GM23338 (cell line): Measurements from ENCODE around the gene SEZ6L.

Experiments used
- CREB1 ChIP-seq: fragments of 250-450 bp; sonication (Bioruptor Pico); IDR thresholded peaks from 2 replicates; pipeline ENCODE4 v1.5.0; 2020; ENCODE audit warnings: low read depth, mild to moderate bottlenecking, moderate library complexity
- ETS1 ChIP-seq: IDR thresholded peaks from 2 replicates; pipeline ENCODE4 v1.6.1; 2016; ENCODE audit warnings: antibody characterized with exemption
- EZH2 ChIP-seq: fragments of 200-600 bp; sonication (generic); IDR thresholded peaks from one replicate; pipeline ENCODE4 v1.8.0; 2017; ENCODE audit warnings: antibody characterized with exemption, mild to moderate bottlenecking, low read depth; ENCODE audit not compliant: unreplicated experiment
- EZH2phosphoT487 ChIP-seq: fragments of 200-600 bp; sonication (generic); IDR thresholded peaks from one replicate; pipeline ENCODE4 v1.8.1; 2018; ENCODE audit warnings: antibody characterized with exemption; ENCODE audit not compliant: unreplicated experiment
- JUNB ChIP-seq: IDR thresholded peaks from one replicate; pipeline ENCODE4 v1.6.1; 2016; ENCODE audit warnings: antibody characterized with exemption; ENCODE audit not compliant: unreplicated experiment
- NANOG ChIP-seq: IDR thresholded peaks from 2 replicates; pipeline ENCODE4 v1.6.1; 2016; ENCODE audit warnings: antibody characterized with exemption, borderline replicate concordance
- POLR2AphosphoS5 ChIP-seq: IDR thresholded peaks from 2 replicates; pipeline ENCODE4 v1.6.1; 2016; ENCODE audit warnings: antibody characterized with exemption, low read depth
- STAT1 ChIP-seq: IDR thresholded peaks from one replicate; pipeline ENCODE4 v1.6.1; 2016; ENCODE audit warnings: antibody characterized with exemption; ENCODE audit not compliant: unreplicated experiment
- ZNF331 ChIP-seq: fragments of 250-450 bp; sonication (Bioruptor Pico); IDR thresholded peaks from 2 replicates; pipeline ENCODE4 v1.5.0; 2020; ENCODE audit warnings: low read depth, mild to moderate bottlenecking, moderate library complexity
- TF ChIP-seq, protein P1 (sequence below), 2 experiments: fragments of 200-600 bp in 1 of 2; sonication (generic) in 1 of 2; conservative IDR thresholded peaks; 2 replicates each; pipeline versions ENCODE4 v1.5.1 to v1.6.1; 2016 to 2017; ENCODE audit warnings: antibody characterized with exemption in 2 of 2, low read depth in 2 of 2, mild to moderate bottlenecking in 2 of 2, moderate library complexity in 1 of 2
- TF ChIP-seq, protein P2 (sequence below): IDR thresholded peaks from one replicate; pipeline ENCODE4 v1.6.1; 2018; ENCODE audit warnings: antibody characterized with exemption; ENCODE audit not compliant: unreplicated experiment
- TF ChIP-seq, protein P3 (sequence below): fragments of 250-450 bp; sonication (Bioruptor Pico); IDR thresholded peaks from 2 replicates; pipeline ENCODE4 v1.5.0; 2020; ENCODE audit warnings: mild to moderate bottlenecking, moderate library complexity

DNA sequence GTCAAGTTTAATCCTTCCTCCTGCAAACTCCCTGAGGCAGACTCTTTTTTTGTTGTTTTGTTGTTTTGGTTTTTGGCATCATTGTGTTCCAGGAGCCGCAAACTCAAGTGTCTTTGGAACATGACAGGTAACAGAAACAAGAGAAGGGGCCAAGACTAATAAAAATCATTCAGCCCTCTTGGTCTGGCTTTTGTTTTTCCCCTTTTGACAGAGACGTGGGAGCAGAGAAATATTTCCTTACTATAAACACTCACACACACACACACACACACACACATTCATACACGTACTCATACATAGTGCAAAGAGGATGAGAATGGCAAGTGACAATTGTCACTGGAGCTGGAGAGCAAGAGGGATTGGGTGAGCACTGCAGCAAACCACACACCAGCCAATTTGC is 249.4 kb downstream of the SEZ6L start:
- TF ChIP-seq EZH2 (no peak), CREB1 (CRISPR knock-in tag) (no peak), NANOG (no peak), POLR2AphosphoS5 (no peak), ZNF331 (CRISPR knock-in tag) (no peak), JUNB (no peak), EZH2phosphoT487 (no peak), STAT1 (no peak), ETS1 (no peak)
- TF ChIP-seq, protein P1, sequence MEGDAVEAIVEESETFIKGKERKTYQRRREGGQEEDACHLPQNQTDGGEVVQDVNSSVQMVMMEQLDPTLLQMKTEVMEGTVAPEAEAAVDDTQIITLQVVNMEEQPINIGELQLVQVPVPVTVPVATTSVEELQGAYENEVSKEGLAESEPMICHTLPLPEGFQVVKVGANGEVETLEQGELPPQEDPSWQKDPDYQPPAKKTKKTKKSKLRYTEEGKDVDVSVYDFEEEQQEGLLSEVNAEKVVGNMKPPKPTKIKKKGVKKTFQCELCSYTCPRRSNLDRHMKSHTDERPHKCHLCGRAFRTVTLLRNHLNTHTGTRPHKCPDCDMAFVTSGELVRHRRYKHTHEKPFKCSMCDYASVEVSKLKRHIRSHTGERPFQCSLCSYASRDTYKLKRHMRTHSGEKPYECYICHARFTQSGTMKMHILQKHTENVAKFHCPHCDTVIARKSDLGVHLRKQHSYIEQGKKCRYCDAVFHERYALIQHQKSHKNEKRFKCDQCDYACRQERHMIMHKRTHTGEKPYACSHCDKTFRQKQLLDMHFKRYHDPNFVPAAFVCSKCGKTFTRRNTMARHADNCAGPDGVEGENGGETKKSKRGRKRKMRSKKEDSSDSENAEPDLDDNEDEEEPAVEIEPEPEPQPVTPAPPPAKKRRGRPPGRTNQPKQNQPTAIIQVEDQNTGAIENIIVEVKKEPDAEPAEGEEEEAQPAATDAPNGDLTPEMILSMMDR (conservative IDR thresholded peaks at IDR 0.05; ENCODE audit: low read depth in 2 of 2) = no peak
- TF ChIP-seq, protein P2, sequence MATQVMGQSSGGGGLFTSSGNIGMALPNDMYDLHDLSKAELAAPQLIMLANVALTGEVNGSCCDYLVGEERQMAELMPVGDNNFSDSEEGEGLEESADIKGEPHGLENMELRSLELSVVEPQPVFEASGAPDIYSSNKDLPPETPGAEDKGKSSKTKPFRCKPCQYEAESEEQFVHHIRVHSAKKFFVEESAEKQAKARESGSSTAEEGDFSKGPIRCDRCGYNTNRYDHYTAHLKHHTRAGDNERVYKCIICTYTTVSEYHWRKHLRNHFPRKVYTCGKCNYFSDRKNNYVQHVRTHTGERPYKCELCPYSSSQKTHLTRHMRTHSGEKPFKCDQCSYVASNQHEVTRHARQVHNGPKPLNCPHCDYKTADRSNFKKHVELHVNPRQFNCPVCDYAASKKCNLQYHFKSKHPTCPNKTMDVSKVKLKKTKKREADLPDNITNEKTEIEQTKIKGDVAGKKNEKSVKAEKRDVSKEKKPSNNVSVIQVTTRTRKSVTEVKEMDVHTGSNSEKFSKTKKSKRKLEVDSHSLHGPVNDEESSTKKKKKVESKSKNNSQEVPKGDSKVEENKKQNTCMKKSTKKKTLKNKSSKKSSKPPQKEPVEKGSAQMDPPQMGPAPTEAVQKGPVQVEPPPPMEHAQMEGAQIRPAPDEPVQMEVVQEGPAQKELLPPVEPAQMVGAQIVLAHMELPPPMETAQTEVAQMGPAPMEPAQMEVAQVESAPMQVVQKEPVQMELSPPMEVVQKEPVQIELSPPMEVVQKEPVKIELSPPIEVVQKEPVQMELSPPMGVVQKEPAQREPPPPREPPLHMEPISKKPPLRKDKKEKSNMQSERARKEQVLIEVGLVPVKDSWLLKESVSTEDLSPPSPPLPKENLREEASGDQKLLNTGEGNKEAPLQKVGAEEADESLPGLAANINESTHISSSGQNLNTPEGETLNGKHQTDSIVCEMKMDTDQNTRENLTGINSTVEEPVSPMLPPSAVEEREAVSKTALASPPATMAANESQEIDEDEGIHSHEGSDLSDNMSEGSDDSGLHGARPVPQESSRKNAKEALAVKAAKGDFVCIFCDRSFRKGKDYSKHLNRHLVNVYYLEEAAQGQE = no peak
- TF ChIP-seq, protein P3, sequence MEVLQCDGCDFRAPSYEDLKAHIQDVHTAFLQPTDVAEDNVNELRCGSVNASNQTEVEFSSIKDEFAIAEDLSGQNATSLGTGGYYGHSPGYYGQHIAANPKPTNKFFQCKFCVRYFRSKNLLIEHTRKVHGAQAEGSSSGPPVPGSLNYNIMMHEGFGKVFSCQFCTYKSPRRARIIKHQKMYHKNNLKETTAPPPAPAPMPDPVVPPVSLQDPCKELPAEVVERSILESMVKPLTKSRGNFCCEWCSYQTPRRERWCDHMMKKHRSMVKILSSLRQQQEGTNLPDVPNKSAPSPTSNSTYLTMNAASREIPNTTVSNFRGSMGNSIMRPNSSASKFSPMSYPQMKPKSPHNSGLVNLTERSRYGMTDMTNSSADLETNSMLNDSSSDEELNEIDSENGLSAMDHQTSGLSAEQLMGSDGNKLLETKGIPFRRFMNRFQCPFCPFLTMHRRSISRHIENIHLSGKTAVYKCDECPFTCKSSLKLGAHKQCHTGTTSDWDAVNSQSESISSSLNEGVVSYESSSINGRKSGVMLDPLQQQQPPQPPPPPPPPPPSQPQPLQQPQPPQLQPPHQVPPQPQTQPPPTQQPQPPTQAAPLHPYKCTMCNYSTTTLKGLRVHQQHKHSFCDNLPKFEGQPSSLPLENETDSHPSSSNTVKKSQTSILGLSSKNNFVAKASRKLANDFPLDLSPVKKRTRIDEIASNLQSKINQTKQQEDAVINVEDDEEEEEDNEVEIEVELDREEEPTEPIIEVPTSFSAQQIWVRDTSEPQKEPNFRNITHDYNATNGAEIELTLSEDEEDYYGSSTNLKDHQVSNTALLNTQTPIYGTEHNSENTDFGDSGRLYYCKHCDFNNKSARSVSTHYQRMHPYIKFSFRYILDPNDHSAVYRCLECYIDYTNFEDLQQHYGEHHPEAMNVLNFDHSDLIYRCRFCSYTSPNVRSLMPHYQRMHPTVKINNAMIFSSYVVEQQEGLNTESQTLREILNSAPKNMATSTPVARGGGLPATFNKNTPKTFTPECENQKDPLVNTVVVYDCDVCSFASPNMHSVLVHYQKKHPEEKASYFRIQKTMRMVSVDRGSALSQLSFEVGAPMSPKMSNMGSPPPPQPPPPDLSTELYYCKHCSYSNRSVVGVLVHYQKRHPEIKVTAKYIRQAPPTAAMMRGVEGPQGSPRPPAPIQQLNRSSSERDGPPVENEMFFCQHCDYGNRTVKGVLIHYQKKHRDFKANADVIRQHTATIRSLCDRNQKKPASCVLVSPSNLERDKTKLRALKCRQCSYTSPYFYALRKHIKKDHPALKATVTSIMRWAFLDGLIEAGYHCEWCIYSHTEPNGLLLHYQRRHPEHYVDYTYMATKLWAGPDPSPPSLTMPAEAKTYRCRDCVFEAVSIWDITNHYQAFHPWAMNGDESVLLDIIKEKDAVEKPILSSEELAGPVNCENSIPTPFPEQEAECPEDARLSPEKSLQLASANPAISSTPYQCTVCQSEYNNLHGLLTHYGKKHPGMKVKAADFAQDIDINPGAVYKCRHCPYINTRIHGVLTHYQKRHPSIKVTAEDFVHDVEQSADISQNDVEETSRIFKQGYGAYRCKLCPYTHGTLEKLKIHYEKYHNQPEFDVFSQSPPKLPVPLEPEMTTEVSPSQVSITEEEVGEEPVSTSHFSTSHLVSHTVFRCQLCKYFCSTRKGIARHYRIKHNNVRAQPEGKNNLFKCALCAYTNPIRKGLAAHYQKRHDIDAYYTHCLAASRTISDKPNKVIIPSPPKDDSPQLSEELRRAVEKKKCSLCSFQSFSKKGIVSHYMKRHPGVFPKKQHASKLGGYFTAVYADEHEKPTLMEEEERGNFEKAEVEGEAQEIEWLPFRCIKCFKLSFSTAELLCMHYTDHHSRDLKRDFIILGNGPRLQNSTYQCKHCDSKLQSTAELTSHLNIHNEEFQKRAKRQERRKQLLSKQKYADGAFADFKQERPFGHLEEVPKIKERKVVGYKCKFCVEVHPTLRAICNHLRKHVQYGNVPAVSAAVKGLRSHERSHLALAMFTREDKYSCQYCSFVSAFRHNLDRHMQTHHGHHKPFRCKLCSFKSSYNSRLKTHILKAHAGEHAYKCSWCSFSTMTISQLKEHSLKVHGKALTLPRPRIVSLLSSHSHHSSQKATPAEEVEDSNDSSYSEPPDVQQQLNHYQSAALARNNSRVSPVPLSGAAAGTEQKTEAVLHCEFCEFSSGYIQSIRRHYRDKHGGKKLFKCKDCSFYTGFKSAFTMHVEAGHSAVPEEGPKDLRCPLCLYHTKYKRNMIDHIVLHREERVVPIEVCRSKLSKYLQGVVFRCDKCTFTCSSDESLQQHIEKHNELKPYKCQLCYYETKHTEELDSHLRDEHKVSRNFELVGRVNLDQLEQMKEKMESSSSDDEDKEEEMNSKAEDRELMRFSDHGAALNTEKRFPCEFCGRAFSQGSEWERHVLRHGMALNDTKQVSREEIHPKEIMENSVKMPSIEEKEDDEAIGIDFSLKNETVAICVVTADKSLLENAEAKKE = no peak
